ENCODE data around the gene CEP63. TPM values are rescaled to one million over a fixed set of nuclear protein-coding genes. Genes with fewer than 3 reads are reported as not detected.

The CEP63 gene
- total RNA-seq, 1 donor: 10.2 TPM

DNA sequence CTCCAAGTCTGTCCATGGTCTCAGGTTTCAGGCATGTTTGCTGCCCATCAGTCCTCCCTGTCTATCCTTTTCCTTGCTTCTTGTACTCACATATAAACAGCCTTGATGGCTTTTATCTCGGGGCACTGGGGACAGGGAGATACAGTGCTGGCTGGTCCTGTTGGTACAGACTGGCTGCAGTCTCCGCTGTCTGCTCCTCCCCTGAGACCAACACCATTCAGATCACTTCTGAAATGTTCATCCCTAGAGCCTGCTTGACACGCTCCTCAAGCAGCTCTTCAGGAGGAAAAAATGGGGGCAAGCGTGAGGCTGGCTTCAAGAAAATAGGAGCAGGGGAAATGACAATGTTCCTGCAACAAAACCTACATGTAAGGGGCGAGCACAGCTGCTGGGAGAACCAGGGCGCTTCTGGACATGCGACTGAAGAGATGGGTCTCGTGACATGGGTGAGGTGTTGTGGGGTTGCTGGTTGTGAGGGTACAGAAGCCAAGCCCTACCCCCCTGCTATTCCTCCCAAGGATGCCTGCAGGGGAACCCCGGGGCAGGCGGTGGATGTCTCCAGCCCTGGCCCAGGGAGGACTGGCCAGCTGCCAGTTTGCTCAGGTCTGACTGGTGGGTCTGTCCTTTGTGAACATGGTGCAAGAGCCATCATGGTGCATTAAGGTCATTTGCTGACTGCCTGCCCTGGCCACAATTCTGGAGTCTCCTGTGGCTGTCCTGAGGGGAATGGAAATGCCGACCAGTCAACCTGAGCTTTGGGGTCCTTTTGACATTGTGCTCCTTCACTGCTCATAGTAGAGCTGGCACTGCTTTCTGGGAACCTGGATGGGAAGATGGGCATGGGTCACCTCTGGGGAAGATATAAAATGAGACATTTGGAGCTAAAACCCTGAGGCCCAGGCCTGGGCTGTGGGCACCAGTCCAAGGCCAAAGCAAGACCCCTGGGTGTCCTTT lies 124.9 kb downstream of the CEP63 start:
- H3K27me3 ChIP-seq (ENCODE audit: insufficient read depth, low read length): no peaks in the 10 kb centered on the region
- no peak overlapping the region for H3K4me3 ChIP-seq (ENCODE audit: low read length)
- peaks cover 28% of the 10 kb centered on the region for H3K4me1 ChIP-seq (ENCODE audit: insufficient read depth, low read length)
- no peaks in the 10 kb centered on the region for H3K9me3 ChIP-seq (ENCODE audit: low read depth, low read length)

DNA sequence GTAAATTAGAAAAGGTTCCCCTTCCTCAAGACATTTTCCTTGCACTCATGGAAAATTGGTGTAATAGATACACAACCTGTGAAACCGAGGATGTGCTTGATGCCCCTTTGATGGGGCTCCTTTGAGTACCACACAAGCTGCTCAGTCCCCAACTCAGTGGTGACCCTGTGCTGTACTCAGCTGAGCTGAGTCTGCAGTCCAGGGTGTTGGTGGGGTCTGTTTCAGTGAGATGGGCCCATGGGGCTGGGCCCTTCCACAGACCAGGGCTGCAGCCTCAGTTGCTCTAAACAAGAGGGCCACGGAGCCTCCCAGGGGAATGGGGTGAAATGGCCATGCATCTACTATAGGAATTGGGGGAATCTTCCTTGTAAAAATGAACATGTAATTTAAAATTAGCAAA lies 125.7 kb downstream of the CEP63 start:
- H3K27me3 ChIP-seq (ENCODE audit: insufficient read depth, low read length): no peaks in the 10 kb centered on the region
- H3K4me3 ChIP-seq (ENCODE audit: low read length): no peak overlapping the region
- no peaks in the 10 kb centered on the region for H3K9me3 ChIP-seq (ENCODE audit: low read depth, low read length)
- peaks cover 20% of the 10 kb centered on the region for H3K4me1 ChIP-seq (ENCODE audit: insufficient read depth, low read length)

DNA sequence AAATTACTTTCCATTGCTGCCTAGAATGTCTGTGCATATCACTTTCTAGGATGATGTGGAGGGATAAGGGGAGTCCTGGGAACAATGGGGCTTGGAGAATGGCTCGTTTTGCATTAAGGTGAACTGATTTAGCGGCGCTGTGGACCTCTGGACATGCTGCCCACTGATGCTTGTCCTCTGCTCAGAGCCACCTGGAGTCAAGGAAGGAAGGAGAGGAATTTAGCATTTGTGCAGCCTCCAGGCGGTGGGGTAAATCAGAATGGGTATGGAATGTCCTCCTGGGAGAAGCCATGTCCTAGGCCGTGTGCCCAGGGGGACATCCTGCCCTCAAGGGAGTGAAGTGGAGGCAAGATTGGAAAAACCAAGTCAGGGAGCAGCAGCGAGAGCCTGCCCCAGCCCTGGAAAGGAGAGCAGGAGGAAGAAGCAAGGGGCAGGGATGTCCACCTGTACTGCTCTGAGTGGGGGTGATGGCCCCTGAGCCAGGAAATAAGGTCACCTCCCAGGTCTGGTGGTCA lies 127.2 kb downstream of the CEP63 start:
- no peaks in the 10 kb centered on the region for H3K9me3 ChIP-seq (ENCODE audit: low read depth, low read length)
- peaks cover 5% of the 10 kb centered on the region for H3K4me1 ChIP-seq (ENCODE audit: insufficient read depth, low read length)
- H3K4me3 ChIP-seq (ENCODE audit: low read length): no peak overlapping the region
- H3K27me3 ChIP-seq (ENCODE audit: insufficient read depth, low read length): no peaks in the 10 kb centered on the region

DNA sequence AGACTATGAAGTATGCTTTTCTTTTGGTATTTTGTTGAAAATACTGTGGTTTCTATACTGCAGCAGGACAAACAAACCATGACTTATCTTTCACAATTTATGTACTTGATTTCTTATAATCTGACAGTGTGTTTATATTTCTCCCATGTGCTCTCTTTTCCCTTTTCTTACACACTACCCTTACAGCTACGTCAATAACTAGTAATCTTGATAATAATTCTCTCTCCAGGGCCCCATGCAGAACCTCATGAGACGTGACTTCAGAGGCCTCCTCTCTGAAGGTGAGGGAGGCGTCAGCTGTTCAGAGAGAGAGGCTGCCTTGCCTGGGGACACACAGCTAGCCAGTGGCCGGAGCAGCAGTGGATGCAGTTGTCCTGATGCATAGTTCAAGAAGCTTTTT lies 129.1 kb downstream of the CEP63 start:
- H3K9me3 ChIP-seq (ENCODE audit: low read depth, low read length): no peaks in the 10 kb centered on the region
- no peak overlapping the region for H3K4me3 ChIP-seq (ENCODE audit: low read length)
- no peaks in the 10 kb centered on the region for H3K27me3 ChIP-seq (ENCODE audit: insufficient read depth, low read length)
- H3K4me1 ChIP-seq (ENCODE audit: insufficient read depth, low read length): peaks cover 3% of the 10 kb centered on the region

DNA sequence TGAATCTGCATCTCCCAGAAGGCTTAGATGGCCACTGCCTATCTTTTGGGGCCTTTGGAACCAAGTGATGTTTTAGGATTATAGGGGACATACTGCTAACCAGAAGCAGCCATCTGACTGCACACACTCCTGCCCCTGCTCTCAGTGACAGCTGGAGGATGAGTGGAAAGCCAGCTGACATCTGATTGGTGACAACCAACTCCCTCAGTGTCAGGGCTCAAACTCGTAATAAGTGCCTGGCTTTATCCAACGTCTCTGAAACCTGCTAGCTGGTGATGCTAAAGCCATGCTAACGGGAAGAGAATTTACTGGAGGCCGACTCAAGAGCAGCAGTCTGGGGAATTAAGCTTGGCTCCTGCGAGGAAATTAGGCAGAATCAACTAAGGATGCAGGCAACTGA lies 129.9 kb downstream of the CEP63 start:
- no peak overlapping the region for H3K4me3 ChIP-seq (ENCODE audit: low read length)
- no peaks in the 10 kb centered on the region for H3K27me3 ChIP-seq (ENCODE audit: insufficient read depth, low read length)
- peaks cover 3% of the 10 kb centered on the region for H3K4me1 ChIP-seq (ENCODE audit: insufficient read depth, low read length)
- no peaks in the 10 kb centered on the region for H3K9me3 ChIP-seq (ENCODE audit: low read depth, low read length)

DNA sequence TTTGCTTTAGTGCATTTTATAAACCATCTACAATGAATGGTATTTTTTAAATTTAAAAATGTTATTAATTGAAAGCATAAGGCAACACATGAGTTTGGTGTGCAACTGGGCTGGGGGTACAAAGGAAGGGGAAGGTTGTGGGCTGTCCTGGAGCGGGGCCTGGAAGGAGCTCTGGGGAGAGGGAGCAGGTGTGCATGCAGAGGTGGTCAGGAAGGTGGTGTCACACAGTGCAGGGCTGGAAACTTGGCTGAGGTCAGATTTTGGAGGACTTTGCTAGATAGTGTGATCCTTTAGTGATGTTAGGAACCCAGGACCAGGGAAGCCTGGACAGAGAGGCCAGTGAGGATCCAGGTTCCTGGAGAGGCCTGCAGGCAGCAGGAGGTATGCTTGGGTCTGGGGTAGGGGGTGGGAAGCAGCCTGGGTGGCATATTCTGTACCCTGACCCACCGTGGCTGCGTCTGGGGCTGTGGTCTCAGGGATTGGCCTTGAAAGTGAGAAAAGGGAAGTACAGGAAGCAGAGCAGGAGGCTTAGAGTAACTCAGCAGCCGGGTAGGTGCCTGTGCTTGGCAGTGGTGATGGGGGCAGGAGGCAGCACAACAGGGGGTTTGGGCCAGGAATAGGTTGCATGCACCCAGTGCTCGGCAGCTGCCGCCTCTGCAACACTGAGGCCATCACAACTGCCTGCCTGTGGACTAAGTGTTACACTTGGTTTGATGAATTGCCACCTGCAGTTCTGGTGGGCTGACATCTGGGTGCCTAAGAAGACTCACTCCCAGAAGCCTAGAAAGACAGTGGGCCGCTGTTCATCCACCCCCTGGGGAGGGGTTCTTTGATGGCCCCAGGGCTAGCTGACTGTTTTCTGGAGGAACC lies 132.0 kb downstream of the CEP63 start:
- no peaks in the 10 kb centered on the region for H3K9me3 ChIP-seq (ENCODE audit: low read depth, low read length)
- H3K4me1 ChIP-seq (ENCODE audit: insufficient read depth, low read length): peaks cover 6% of the 10 kb centered on the region
- no peaks in the 10 kb centered on the region for H3K27me3 ChIP-seq (ENCODE audit: insufficient read depth, low read length)
- H3K4me3 ChIP-seq (ENCODE audit: low read length): no peak overlapping the region

DNA sequence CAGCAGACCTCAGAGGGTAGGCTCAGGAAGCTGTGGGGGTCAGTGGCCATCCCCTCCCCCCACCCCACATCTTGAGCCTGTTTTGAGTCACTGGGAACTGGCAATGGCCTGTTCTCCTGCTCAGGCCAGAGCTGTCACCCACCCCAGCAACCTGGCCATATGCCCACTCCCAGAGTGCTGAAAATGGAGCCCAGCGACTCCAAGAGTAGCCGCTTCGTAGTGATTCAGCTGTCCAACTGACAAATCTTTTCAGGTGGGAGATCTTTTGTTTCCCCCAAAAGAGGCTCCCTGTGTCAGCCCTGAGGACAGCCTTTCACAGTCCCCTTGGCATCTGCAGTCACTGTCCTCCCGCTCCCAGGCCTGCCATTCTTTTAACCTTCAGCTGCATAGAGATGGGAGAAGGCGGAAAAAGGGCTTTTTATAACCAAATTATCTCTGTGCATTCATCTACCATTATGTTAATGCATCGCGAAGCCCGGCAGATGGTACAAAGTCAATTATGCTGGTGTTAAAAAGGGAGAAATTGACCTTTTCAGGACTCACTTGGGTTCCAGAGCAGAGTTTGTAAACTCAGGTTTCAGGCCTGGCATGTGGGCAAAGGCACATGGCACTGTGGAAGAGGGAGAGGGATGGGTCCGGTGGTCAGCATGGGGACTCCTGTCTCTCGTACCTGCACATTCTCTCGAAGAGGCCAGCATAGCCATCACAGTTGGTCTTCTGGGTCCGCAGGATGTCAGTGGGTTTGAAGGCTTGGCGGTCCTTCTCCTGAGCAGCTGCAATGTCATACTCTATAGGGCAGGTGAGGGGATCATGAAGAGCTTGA lies 132.8 kb downstream of the CEP63 start:
- peaks cover 6% of the 10 kb centered on the region for H3K4me1 ChIP-seq (ENCODE audit: insufficient read depth, low read length)
- H3K9me3 ChIP-seq (ENCODE audit: low read depth, low read length): no peaks in the 10 kb centered on the region
- H3K27me3 ChIP-seq (ENCODE audit: insufficient read depth, low read length): no peaks in the 10 kb centered on the region
- H3K4me3 ChIP-seq (ENCODE audit: low read length): no peak overlapping the region

DNA sequence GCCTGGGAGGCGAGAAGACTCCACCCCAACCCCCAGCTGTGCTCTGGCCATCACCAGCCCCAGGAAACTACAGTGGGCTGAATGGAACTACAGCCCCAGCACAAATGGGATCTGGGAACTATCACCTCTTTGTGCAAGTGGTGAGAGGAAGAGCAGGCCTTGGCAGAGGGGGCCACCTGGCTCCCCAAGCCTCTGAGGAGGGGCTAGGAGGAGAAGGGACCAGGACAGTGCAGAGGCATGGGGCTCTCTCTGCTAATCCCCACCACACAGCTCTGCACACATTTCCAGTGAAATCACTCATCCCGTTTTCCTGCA lies 133.4 kb downstream of the CEP63 start:
- no peaks in the 10 kb centered on the region for H3K27me3 ChIP-seq (ENCODE audit: insufficient read depth, low read length)
- H3K9me3 ChIP-seq (ENCODE audit: low read depth, low read length): no peaks in the 10 kb centered on the region
- no peak overlapping the region for H3K4me3 ChIP-seq (ENCODE audit: low read length)
- peaks cover 6% of the 10 kb centered on the region for H3K4me1 ChIP-seq (ENCODE audit: insufficient read depth, low read length)

DNA sequence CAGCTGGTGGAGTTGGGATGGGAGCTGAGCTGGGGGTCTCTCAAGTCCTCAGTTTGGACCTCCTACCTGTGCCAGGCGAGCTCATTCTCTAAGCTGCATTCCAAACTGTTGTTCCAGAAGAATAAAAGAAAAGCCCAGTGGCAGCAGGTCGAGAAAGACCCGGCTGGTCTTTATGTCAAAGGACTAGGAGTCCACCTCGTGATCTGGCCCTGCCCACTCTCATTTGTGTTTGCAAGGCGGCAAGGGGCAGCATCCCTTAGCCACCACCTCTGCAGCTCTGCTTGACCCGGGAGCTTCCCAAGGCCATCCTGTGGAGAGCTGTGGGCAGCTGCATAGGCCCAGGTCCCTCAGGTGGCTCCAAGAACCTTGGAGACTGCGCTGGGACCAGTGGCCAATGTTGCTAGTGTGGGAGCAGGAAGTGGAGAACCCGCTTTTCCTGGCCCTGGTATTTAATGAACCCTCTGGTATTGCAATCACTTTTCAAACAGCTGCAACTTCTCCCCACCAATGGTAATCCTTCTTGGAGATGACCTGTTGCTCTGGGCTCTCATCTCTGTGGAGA lies 134.1 kb downstream of the CEP63 start:
- Histone ChIP-seq H3K4me3 (ENCODE audit: low read length) (no peak overlapping the region), H3K4me1 (ENCODE audit: insufficient read depth, low read length) (peaks cover 6% of the 10 kb centered on the region), H3K27me3 (ENCODE audit: insufficient read depth, low read length) (no peaks in the 10 kb centered on the region), H3K9me3 (ENCODE audit: low read depth, low read length) (no peaks in the 10 kb centered on the region)

DNA sequence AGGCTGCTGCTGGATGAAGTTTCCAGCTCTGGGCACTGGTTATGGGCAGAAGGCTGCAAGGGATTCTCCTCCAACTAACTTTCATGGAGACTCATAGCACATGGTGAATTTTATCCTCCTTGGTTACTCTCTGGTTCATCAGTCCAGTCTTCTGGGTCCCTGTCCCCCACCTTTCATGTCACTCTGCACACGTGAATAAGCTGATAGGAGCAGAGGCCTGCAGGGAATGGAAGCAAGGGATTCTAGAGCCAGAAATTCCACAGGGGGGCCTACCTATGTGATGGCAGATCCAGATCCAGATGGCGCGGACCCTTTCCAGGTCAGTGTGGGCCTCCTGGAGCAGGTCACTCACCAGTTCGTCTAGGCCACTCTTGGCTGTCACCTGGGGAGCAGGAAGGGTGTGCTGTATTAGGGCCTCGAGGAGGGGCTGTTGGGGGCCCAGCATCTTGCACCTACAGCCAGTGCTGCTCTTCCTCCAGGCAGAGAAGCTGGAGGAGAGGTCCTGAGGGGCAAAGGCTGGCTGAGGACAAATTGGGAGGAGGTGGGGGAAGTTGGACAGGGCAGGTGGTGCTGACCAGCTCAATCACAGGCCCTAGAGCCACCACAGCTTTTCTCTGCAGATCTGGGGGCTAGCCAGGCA lies 134.7 kb downstream of the CEP63 start:
- H3K4me3 ChIP-seq (ENCODE audit: low read length): no peak overlapping the region
- peaks cover 6% of the 10 kb centered on the region for H3K4me1 ChIP-seq (ENCODE audit: insufficient read depth, low read length)
- H3K9me3 ChIP-seq (ENCODE audit: low read depth, low read length): no peaks in the 10 kb centered on the region
- H3K27me3 ChIP-seq (ENCODE audit: insufficient read depth, low read length): no peaks in the 10 kb centered on the region

DNA sequence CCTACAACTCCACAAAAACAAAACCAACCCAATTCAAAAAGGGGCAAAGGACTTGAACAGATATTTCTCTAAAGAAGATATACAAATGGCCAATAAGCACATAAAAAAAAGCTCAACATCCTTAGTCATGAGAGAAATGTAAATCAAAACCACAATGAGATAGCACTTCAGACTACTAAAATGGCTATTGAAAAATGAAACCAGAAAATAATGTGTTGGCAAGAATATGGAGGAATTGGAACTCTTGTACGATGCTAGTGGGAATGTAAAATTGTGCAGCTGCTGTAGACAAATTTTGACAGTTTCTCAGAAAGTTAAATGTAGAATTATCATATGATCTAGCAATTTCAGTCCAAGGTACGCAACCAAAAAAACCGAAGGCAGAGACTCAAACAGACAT lies 136.0 kb downstream of the CEP63 start:
- Histone ChIP-seq H3K27me3 (ENCODE audit: insufficient read depth, low read length) (no peaks in the 10 kb centered on the region), H3K9me3 (ENCODE audit: low read depth, low read length) (no peaks in the 10 kb centered on the region), H3K4me1 (ENCODE audit: insufficient read depth, low read length) (peaks cover 6% of the 10 kb centered on the region)

DNA sequence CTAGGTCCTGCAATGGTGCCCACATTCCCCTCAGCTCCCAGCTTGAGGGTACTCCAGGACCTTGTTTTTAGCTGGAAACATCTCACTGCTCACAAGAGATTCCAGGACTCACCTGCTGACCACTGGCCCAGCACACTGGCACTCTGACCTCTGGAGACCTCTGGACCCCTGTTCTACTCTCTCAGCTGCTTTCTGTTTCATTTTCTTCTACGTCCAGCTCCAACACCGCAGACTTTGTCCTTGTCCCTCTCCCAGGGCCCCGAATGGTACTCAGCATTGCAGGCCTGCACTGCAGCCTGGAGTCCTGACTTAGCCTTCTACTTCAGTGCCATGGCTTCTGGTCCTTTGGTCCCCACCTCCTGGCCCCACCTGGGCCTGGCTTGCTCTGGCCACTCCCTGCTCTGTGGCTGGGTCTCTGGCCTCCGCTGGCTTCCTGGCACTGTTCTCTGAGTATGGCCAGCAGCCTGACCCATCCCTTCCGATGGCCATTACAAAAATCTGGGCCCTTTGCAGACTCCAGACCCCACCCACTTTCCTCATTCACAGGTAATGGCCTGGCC lies 137.0 kb downstream of the CEP63 start:
- Histone ChIP-seq H3K27me3 (ENCODE audit: insufficient read depth, low read length) (no peaks in the 10 kb centered on the region), H3K9me3 (ENCODE audit: low read depth, low read length) (no peaks in the 10 kb centered on the region), H3K4me3 (ENCODE audit: low read length) (no peak overlapping the region), H3K4me1 (ENCODE audit: insufficient read depth, low read length) (peaks cover 6% of the 10 kb centered on the region)

More for the DNA sequence above, 136.0 kb downstream of the CEP63 start:
- no peak overlapping the region for H3K4me3 ChIP-seq (ENCODE audit: low read length)

DNA sequence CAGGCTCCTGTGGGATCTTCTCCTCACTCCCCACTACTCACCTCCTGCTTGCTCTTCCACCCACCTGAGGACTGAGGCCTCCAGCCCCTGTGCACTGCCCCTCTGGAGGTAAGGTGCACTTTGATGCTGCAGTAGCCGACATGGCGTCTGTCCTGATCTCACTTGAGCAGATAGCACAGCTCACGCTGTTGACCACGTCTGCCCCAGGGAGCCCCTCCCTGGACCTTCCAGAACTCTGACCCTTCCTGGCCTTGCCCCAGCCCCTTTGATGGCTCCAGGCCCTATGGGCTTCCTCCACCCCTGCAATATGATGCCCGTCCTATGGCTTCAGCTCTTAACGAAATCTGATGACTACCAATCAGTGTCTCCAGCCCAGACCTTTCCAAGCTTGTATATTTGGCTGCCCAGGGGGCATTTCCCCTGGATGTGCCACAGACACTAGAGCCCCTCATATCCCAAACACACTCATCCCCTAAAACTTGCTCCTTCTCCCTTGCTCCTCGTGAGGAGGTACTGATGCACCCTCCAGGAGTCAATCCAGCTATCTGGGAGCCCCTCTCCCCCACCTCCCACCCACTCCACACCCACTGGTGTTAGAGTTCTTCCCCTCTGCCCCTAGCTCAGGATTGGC lies 137.9 kb downstream of the CEP63 start:
- Histone ChIP-seq H3K27me3 (ENCODE audit: insufficient read depth, low read length) (no peaks in the 10 kb centered on the region), H3K9me3 (ENCODE audit: low read depth, low read length) (no peaks in the 10 kb centered on the region), H3K4me3 (ENCODE audit: low read length) (no peak overlapping the region), H3K4me1 (ENCODE audit: insufficient read depth, low read length) (peaks cover 6% of the 10 kb centered on the region)
